Skin of body (tissue), 2 donors: ENCODE data around the gene TMEM203. TPM values are rescaled to one million over a fixed set of nuclear protein-coding genes. Genes with fewer than 3 reads are reported as not detected.

ENCODE experiments used
- DNase-seq: peaks from one replicate; lab custom pipeline; 2025; lab: John Stamatoyannopoulos, UW
- total RNA-seq: library from RNA; depleted of rRNA; stranded (reverse); fragments of >200 nt; gene quantifications from one replicate; pipeline ENCODE4 v1.2.3, GENCODE V29; 2014

The TMEM203 gene
- total RNA-seq, 1 donor from 2014 or later, result 19.5 TPM

GRCh38 chr9:137198051-137198901 lies 7.2 kb downstream of the TMEM203 start:
- no peak for DNase-seq

- no peak for DNase-seq
These were observed 9.8 kb downstream of the TMEM203 start for GRCh38 chr9:137195525-137196220.

- no peak for DNase-seq
These were observed 10.5 kb downstream of the TMEM203 start for GRCh38 chr9:137194909-137195308.

- no peak for DNase-seq
These were observed 11.1 kb downstream of the TMEM203 start for GRCh38 chr9:137194388-137194787.

- DNase-seq, result no peak
These were observed 11.7 kb downstream of the TMEM203 start for GRCh38 chr9:137193771-137194170.

- no peak for DNase-seq
These were observed 12.6 kb downstream of the TMEM203 start for GRCh38 chr9:137192859-137193258.

- DNase-seq, result no peak
These were observed 13.0 kb downstream of the TMEM203 start for GRCh38 chr9:137192448-137192780.

- DNase-seq, result no peak
These were observed 13.6 kb downstream of the TMEM203 start for GRCh38 chr9:137191691-137192447.

GRCh38 chr9:137191245-137191644 lies 14.2 kb downstream of the TMEM203 start:
- DNase-seq, result no peak

- DNase-seq, result no peak
These were observed 15.1 kb downstream of the TMEM203 start for GRCh38 chr9:137190315-137190856.

- no peak for DNase-seq
These were observed 15.9 kb downstream of the TMEM203 start for GRCh38 chr9:137189297-137190295.

- peak; percentile 88 for DNase-seq
These were observed 16.8 kb downstream of the TMEM203 start, which contains the start of the genes ANAPC2 and SSNA1 for GRCh38 chr9:137188490-137189296. ANAPC2 (minus strand) TSS chr9:137188560; CDS start chr9:137188532, 28 bp downstream. SSNA1 (plus strand) TSS chr9:137188676; CDS start chr9:137188727, 51 bp downstream.

- no peak for DNase-seq
These were observed 17.4 kb downstream of the TMEM203 start for GRCh38 chr9:137188086-137188489.

GRCh38 chr9:137187386-137187785 lies 18.1 kb downstream of the TMEM203 start:
- no peak for DNase-seq

- DNase-seq, result no peak
These were observed 19.1 kb downstream of the TMEM203 start for GRCh38 chr9:137186385-137186784.

GRCh38 chr9:137185921-137186320 lies 19.5 kb downstream of the TMEM203 start:
- no peak for DNase-seq

- DNase-seq, result no peak
These were observed 20.4 kb downstream of the TMEM203 start for GRCh38 chr9:137184881-137185660.

- DNase-seq, result no peak
These were observed 21.4 kb downstream of the TMEM203 start for GRCh38 chr9:137183980-137184595.
